Skeletal muscle cell (primary cell): ENCODE results near the gene TNNT1.
A peak's percentile ranks its signal among the peaks of the same experiment; 100 is the strongest.
"Not testable (repeated sequence)": the region's sequence is repeated elsewhere in the genome, so short reads cannot be mapped to it uniquely, and the experiment has no call there.

ENCODE experiments used
- DNase-seq: peaks from one replicate; pipeline ENCODE4 v3.0.0-alpha.2; 2010; ENCODE audit warnings: low read depth
- H3K4me3 ChIP-seq: 2 replicates; pipeline ENCODE4 v1.5.1; 2011; ENCODE audit warnings: low read depth, mild to moderate bottlenecking, control low read depth, low read length, moderate library complexity

The TNNT1 gene

DNA sequence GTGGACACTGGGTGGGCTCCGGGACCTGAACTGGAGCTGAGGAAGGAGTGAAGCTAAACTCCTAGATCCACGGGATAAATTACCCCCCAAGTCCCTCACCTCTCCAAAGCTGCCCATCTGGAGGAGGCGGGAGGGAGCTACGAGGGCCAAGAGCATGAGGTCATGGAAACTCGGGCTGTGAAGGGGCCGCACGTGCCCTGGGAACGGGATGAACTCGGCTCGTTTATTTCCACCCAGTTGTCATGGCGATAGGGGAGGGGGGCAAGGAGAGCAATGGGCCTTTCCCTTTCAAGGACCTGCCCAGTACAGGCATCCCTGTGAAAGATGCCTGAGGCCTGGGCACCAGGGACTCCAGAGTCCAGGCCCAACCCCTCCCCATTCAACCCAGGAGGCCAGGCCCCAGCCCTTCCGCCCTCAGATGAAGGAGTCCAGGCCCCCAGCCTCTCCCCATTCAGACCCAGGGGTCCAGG, 35.4 kb downstream of the TNNT1 start:
- peak; percentile 59 for DNase-seq
- no peak overlapping the region for H3K4me3 ChIP-seq

DNA sequence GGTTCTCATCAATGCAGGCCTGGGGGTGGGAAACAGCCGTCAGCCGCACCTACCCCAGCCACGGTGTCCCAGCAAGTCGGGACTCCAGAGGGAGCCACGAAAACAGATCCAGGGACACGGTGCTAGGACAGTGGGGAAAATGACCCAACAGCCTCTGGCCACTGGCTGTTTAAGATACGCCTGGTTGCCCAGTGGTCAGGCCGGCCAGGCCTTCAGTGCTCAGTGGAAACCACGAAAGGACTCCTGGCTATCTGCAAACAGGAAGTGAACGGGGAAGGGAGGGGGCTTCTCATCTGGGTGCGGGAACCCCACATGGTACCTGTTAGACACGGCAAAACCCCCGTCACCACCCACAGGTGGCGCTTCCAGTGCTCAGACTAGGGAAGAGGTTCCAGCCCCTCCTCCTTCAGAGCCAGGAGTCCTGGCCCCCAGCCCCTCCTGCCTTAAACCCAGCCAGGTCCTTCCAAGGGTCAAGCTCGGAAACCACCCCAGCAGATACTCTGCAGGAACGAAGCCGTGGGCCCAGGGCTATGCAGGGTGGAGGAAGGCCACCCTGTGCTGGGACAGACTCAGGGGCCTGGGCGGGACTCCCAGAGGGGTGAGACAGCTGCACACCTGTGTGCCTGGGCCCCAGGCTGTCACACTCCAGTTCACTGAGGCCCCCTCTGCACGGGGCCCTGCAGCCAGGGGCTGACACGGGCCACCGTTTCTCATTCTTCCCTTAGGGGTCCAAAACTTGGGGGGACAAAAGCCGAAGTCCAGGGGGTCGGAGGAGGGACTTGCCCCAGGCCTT, 36.0 kb downstream of the TNNT1 start:
- H3K4me3 ChIP-seq, result no peak overlapping the region
- no peak for DNase-seq

DNA sequence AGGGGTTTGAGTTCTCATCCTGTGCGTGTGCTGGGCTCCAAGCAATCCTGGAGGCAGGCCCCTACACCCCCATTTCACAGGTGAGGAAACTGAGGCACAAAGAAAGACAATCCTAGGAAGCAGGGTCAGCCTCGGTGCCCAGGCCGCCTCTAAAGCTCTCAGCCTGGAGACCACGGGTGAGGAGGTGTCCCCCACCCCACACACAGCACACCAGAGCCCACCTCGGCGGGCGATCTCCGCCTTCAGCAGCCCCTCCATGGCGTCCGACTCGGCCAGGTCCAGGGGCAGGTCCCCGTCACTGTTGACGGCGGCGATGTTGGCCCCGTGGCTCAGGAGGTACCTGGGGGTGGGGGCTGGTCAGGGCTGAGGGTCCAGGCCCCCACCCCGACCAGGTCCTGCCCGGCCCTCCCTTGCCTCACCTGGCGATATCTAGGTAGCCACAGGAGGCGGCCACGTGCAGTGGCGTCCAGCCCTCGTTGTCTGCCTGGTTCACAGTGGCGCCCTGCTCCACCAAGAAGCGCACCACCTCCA, 36.7 kb downstream of the TNNT1 start:
- no peak overlapping the region for H3K4me3 ChIP-seq
- DNase-seq, result no peak

DNA sequence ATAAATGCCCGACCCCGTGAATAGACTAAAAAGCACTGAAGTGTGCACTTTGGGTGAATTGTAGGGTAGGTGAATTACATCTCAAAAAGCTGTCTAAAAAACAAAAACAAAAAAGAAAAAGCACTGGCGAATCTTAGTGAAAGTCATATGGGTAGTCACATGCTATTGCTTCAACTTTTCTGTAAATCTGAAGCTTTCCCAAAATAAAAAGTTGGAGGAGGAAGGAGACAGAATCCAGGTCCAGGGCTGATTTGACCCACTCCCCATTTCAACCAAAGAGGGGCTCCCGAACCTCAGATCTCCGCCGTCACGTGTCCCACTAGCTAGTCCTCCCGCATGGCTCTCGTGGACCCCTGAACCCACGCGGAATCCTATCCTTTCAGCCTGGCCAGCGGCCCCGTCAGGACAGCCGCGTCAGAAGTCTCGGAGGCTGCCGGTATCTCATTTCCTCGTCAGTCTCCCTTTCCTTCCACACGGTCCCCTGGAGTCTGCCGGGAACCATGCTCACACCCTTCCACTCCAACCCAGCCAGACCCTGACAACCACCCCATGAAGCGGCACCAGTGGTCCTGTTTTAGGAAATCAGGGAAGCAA, 37.7 kb downstream of the TNNT1 start:
- DNase-seq, result no peak
- no peak overlapping the region for H3K4me3 ChIP-seq

DNA sequence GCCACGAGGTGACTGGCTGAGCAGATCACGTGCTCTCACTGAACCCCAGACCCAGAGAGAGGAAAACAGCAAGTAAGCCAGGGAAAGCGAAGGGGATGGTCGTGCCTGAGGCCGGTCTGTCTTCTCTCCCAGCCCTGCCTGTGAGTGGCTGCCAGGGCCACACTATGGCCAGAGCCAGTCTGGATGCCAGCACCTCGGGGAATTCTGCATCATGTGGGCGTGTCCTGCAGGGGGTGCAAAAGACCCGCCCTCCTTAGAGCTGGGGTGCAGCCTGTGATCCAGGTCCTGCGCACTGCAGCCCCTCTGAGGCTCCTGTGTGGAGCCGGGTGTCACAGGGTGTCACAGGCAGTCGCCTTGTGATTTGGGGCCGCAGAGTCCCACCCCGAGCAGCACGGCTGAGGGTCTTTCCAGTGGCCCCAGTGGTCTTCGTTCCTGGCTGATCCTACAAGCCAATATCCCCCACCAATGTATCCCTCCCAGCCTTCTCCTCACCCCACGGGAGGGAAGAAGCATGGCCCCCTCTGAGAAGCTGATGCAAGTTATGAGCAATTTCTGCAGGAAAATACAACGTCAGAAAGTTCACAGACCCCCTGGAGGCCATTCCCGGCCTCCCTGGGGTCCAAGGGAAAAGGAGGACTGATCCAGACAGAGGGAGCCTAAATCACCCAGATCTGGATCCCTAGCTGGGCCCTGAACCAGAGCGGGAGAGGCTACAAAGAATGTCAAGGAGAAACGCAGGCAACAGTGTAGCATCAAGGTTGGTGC, 39.3 kb downstream of the TNNT1 start:
- DNase-seq, result no peak
- H3K4me3 ChIP-seq, result no peak overlapping the region

DNA sequence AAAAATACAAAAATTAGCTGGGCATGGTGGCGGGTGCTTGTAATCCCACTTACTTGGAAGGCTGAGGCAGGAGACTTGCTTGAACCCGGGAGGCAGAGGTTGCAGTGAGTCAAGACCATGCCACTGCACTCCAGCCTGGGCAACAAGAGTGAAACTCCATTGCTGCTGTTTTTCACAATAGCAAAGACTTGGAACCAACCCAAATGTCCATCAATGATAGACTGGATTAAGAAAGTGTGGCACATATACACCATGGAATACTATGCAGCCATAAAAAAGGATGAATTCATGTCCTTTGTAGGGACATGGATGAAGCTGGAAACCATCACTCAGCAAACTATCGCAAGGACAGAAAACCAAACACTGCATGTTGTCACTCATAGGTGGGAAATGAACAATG, 41.8 kb downstream of the TNNT1 start:
- not testable (repeated sequence) for H3K4me3 ChIP-seq, DNase-seq

DNA sequence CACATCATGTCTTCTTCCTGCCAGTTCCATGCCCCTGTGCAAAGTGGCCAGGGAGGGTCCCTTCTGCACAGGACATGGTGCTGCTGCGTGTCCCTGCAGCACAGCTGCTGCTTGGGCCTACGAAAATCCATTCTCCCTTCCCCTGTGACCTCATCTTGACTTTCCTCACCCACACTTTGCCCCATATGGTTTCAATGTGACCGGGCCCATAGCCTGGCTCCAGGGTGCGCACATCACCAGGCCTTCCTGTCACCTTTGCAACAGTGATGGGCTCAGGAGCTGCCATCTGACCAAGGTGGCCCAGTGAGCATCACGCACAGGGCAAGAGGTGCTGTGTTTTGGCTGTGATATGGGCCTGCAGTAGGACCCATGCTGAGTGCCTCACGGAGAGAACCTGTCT, 42.4 kb downstream of the TNNT1 start:
- no peak overlapping the region for H3K4me3 ChIP-seq
- DNase-seq, result no peak

DNA sequence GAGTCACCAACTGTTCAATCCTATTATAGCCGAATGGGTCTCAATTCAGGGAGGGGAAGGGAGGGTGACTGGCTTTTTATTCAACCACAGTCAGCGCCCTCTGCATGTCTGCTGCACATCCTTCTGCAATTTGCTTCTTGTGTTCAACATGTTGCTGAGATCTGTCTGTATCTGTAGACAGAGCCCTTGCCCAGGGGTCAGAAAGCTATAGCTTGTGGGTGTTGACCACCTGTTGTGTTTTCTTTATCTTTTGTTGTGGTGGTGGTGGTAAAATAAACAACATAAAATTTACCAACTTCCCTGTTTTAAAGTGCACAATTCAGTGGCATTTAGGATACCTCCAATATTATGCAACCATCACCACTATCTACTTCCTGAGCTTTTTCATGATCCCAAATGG, 43.8 kb downstream of the TNNT1 start:
- no peak overlapping the region for H3K4me3 ChIP-seq
- no peak for DNase-seq

DNA sequence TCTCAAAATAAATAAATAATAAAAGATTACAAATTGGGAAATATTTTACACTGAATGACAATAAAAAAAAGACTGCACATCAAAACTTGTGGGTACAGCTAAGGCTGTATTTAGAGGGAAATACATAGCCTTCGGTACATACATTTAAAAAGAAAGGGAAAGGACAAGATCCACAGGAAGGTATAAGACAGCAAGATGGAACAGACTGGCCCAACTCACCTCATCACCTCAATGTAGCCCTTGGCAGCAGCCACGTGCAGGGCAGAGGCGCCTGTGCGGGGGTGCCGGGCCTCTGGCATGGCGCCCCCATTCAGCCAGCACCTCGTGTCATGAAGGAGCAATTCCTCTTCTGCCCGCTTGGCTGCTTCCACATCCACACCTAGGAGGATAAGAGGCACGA, 45.8 kb downstream of the TNNT1 start:
- DNase-seq, result no peak
- no peak overlapping the region for H3K4me3 ChIP-seq

DNA sequence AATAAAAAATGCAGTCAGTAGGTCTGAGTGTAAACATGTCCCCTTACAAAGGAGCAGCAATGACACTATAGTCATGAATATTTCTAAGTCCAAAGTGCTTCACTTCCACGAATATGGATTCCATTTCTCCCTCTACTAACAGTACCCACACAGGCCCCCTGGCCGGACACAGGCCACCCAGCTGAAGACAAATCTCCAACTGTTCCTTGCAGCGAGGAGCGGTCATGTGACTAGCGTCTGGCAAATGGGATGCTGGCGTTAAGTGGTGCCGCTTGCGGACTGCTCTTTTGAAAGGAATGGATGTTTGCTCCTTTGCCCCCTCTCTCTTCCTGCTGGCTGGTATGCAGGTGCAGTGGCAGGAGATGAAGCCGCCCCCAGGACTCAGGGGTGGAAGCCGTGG, 47.7 kb downstream of the TNNT1 start:
- DNase-seq, result no peak
- H3K4me3 ChIP-seq, result no peak overlapping the region

DNA sequence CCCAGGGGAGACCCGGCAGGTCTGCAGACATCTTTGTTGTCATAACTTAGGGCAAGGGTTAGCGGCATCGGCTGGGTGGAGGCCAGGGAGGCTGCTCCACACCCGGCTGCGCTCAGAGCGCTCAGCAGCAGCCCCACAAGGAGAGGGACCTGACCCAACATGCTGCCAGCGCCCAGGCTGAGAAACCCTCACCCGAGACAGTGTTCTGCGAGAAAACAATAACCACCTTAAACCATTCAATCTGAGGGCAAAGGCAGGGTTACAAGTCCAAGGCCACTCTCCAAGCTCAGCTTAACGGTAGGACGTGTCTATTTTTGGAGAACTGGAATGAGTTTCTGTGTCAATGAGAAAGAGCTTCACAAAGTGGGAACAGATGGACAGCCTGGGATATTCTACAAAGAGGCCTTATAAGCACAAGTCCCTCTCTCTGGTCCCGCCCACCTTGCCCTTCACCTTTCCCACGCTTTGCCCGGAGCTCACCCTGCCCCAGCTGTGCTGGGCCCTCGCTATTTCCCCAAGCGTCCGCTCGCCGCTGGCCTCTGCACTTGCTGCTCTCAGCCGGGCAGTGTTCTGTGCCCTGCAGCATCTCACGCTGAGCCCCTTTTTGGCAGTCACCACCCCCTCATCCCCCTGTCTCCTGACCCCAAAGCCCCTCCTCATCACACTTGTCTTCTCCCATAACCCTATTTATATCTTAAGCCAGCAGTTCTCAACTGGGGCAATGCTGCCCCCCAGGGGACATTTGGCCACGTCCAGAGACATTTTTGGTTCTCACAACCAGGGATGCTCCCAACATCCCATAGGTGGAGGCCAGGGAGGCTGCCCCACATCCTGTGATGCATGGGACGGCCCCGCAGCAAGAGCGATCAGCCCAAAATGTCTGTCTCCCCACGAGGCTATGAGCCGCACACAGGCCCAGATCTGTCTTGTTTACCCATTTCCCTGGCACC, 49.2 kb downstream of the TNNT1 start:
- DNase-seq, result no peak
- no peak overlapping the region for H3K4me3 ChIP-seq

DNA sequence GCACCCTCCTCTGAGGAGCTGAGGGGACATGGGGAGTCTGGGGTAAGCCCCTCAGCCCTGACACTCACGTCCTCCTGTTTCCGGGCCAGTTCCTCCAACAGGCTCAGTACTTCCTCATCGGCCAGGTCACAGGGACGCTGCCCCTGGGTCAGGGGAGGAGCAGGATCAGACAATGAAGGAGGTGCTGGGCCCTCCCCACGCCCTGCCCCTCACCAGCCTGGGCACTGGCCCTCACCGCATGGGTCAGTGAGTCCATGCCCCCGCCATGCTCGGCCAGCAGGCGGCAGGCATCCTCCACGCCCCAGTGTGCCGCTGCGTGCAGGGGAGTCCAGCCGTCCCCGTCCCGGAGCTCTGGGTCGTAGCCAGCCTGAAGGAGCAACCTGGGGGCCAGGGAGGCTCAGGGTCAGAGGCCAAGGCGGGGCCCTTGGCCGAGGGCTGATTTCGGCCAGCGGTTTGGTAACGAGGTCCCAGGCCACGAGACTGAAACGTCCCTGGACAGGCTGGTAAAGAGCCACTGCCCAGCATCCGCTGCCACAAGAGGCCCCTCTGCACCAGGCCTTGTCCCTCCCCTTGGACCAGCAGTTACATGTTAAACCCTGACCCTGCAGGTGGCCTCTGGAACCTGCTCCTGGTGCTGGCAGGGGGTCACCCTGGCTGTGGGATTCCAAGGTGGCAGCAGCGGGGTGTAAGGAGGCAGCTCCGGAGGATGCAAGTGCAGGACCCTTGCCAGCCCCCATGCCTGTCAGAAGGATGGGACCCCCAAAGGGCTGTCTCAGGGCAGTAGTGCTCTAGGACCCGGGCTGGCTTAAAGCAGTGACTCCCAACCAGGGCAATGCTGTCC, 50.1 kb downstream of the TNNT1 start:
- no peak for DNase-seq
- no peak overlapping the region for H3K4me3 ChIP-seq

DNA sequence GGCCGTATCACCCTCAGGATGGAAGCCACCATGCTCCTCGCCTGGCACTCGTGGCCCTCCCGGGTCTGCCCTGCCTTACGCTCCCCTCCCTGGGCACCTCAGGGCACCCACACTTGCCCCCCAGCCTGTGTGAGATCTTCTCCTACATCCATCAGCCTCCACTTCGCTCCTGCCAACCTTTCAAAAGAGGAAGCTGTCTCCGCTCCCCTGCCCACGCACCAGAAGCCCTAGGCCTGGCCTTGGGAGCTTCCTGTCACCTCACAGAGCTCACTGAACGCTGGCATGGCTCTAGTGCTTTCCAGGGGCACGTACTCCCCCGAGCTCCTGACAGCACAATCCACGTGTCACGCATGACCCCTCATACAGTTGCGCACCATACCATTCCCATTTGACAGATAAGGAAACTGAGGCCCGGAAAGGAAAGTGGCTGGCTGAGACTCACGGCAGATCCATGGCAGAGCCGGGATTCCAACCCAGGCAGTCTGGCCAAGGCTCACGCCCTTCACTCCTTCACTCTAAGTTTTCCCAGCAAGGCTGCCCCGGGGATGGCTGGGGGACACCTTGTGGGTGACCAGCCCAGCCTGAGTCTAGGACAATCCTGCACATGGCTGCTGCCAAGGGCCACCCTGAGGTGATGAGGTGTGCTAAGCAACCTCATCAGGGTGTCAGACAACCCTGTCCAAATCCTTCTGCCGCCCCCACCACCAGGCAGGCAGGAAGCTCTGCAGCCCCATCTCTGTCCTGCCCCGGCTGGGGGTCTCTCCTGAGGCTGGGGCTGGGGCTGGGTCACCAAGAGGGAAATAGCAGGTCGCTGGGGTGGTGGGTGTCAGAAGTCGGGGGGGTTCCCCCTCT, 50.9 kb downstream of the TNNT1 start:
- H3K4me3 ChIP-seq, result no peak overlapping the region
- no peak for DNase-seq

DNA sequence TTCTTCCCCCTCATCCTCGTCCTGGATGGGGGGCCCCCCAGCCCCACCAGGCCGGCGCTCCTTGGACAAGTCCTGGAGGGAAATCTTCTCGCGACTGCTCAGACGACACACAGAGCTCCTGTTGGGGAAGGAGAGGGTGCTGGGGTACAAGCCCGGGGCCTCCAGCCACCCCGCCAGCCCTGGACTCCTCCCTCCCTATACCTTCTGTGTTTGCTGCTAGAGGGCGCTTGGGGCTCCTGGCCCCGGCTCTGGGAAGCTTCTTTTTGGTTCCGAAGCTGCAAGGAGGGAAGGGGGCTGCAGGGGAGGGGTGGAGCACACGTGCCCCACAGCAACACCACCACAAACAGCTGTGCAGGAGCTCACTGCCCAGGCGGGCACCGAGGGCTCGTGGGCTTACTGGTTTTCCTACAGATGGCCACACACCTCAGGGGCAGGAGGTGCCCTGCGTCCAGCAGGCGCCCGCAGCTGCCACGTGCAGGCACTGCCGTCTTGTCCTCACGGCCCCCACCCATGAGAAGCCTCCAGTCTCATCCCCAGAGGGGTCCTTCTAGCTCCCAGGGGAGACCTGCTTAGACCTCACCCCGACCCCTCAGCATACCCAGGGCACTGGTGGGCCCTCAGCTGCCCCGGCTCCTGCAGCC, 52.8 kb downstream of the TNNT1 start:
- no peak for DNase-seq
- H3K4me3 ChIP-seq, result no peak overlapping the region

DNA sequence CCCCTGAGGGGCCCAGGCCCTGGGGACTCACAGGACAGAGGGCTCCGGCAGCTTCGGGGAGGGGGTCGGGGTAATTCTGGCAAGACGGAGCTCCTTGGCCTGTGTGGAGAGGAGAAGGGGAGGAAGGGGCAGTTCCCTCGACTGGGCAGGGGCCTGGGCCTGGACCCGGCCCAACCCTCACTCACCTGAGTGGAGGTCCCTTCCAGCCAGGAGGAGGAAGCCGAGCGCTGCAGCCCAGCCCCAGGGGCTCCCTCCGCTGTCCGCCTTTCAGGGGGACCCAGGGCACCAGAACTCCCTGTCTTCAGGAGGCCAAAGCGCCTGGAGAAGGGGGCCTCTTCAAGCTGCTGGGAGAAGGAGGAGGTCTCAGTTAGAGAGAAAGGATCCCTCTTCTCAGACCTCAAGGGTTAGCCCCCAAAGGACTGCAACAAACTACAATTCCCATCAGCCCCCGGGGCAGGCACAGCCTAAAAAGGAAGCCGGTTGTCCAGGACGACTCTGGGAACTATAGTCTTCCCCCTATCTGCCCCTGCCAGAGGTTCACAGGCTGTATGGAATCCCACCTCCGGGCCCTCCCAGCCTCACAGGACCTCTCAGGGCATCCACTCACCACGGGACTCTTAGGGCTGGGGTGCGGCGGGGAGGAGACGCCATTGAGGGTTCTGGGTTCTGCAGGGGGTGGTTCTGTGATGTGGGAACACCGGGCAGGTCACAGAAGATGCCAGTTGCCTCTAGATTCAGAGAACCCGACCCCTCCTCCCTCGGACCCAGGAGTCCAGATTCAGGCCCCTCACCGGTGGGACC, 53.5 kb downstream of the TNNT1 start:
- no peak overlapping the region for H3K4me3 ChIP-seq
- DNase-seq, result no peak
